ENCODE measurements around the gene LBHD2. TPM values are rescaled to one million over a fixed set of nuclear protein-coding genes. Genes with fewer than 3 reads are reported as not detected.

The LBHD2 gene
- total and polyA plus RNA-seq, 2 of the 8 experiments (the other 6 are each of a cell fraction or from before 2014, with no cell fraction given), result not detected

DNA sequence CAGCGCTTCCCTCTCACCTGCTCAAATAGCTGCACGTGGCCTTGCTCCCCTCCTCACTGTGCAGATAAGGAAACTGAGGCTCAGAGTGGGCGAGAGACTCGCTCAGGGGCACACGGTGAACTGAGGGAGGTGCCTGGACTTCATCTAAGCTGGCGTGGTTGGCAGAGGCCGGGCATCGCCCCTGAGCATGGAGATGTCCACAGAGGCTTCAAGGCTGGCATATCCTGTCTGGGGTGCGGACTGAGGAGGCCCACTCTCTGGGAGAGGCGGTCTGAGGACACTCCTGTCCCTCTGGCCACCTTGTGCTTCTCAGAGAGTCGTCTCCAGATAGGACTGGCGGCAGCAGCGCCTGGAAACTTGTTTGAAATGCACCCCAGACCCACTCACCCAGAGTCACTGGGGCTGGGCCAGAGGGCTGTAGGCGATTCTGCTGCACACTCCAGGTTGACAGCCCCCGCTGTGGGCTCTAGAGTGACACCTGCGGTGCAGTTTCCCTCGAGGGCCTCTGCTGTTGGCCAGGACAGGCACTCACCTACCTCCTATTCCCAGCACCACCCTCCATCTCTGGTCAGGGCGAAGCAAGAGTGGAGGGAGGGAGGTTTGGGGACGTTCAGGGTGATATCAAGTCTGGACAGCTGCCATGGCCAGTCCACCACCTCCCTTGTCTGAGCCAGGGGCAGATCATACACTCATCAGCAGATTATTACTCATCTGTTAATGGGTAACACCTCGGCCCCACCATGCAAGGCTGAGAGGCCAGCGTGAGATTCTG, 11.2 kb upstream of the LBHD2 start (continued):
- no peak for TF ChIP-seq KDM5A (IDR thresholded peaks at IDR 0.05; ENCODE audit: low read length)
